ENCODE data around the gene CORO1C. TPM values are rescaled to one million over a fixed set of nuclear protein-coding genes. Genes with fewer than 3 reads are reported as not detected.

CORO1C gene
- total and polyA plus RNA-seq, 9 of the 15 experiments (the other 6 are each of a cell fraction or from before 2014, with no cell fraction given), result 55.2 to 280 (median 150) TPM

- TF ChIP-seq TEAD1 (CRISPR knock-in tag; IDR thresholded peaks at IDR 0.05) (no peak), MECOM (CRISPR knock-in tag; IDR thresholded peaks at IDR 0.05) (no peak), ZNF140 (CRISPR knock-in tag; IDR thresholded peaks at IDR 0.05) (no peak), TOE1 (IDR thresholded peaks at IDR 0.05; ENCODE audit: borderline replicate concordance) (no peak), TOE1 (CRISPR knock-in tag; IDR thresholded peaks at IDR 0.05; ENCODE audit: borderline replicate concordance, low read depth) (no peak), NR0B1 (IDR thresholded peaks at IDR 0.05; ENCODE audit: partially characterized antibody) (no peak)
- TF ChIP-seq, protein P1, sequence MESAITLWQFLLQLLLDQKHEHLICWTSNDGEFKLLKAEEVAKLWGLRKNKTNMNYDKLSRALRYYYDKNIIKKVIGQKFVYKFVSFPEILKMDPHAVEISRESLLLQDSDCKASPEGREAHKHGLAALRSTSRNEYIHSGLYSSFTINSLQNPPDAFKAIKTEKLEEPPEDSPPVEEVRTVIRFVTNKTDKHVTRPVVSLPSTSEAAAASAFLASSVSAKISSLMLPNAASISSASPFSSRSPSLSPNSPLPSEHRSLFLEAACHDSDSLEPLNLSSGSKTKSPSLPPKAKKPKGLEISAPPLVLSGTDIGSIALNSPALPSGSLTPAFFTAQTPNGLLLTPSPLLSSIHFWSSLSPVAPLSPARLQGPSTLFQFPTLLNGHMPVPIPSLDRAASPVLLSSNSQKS (CRISPR knock-in tag; IDR thresholded peaks at IDR 0.05), result no peak
Measured at GRCh38 chr12:108768591-108769500, 37.5 kb upstream of the CORO1C start (continued).

GRCh38 chr12:108766294-108766693 is 35.0 kb upstream of the CORO1C start:
- ChIA-PET POLR2A (no interaction called here), CTCF (ENCODE audit: low intra/inter-chr PET ratio) (no interaction called here)
- no TSS peak for BruUV-seq (replicated peaks)
- TF ChIP-seq SRSF3 (IDR thresholded peaks at IDR 0.05; ENCODE audit: insufficient read depth, low read length) (no peak), ZNF583 (CRISPR knock-in tag; IDR thresholded peaks at IDR 0.05) (no peak), KAT8 (IDR thresholded peaks at IDR 0.05; ENCODE audit: low read depth) (no peak), POLR2AphosphoS2 (IDR thresholded peaks at IDR 0.05; ENCODE audit: low read length) (no peak), SP1 (CRISPR knock-in tag; IDR thresholded peaks at IDR 0.05) (no peak), PURB (CRISPR knock-in tag; IDR thresholded peaks at IDR 0.05; ENCODE audit: low read depth) (no peak)
- TF ChIP-seq, protein P2, sequence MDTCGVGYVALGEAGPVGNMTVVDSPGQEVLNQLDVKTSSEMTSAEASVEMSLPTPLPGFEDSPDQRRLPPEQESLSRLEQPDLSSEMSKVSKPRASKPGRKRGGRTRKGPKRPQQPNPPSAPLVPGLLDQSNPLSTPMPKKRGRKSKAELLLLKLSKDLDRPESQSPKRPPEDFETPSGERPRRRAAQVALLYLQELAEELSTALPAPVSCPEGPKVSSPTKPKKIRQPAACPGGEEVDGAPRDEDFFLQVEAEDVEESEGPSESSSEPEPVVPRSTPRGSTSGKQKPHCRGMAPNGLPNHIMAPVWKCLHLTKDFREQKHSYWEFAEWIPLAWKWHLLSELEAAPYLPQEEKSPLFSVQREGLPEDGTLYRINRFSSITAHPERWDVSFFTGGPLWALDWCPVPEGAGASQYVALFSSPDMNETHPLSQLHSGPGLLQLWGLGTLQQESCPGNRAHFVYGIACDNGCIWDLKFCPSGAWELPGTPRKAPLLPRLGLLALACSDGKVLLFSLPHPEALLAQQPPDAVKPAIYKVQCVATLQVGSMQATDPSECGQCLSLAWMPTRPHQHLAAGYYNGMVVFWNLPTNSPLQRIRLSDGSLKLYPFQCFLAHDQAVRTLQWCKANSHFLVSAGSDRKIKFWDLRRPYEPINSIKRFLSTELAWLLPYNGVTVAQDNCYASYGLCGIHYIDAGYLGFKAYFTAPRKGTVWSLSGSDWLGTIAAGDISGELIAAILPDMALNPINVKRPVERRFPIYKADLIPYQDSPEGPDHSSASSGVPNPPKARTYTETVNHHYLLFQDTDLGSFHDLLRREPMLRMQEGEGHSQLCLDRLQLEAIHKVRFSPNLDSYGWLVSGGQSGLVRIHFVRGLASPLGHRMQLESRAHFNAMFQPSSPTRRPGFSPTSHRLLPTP (IDR thresholded peaks at IDR 0.05; ENCODE audit: borderline replicate concordance, extremely low read depth, insufficient read length), result no peak

More at GRCh38 chr12:108766294-108766693, 35.0 kb upstream of the CORO1C start:
- 63% methylated on average over 6 of the region's 6 CpGs for WGBS (ENCODE audit: insufficient coverage, low coverage, missing lambda C conversion rate)
- H3K36me3 ChIP-seq (ENCODE audit: control insufficient read depth, insufficient read depth, low read length), result no peaks in the 10 kb centered on the region
- no peak overlapping the region for H2AFZ ChIP-seq (ENCODE audit: low read depth, low read length)
- no peak overlapping the region for H3K4me3 ChIP-seq
- no peaks in the 10 kb centered on the region for H3K9me3 ChIP-seq (replicated peaks; ENCODE audit: control insufficient read depth, insufficient read depth, low read depth, low read length)
- intact Hi-C loops (cut with micrococcal nuclease), result no loop called here
- no peak overlapping the region for H3K27ac ChIP-seq (ENCODE audit: extremely low read depth, low read depth, low read length)
- H3K27me3 ChIP-seq (ENCODE audit: control insufficient read depth in 2 of 2, insufficient read depth in 2 of 2, low read length in 2 of 2), result no peaks in the 10 kb centered on the region
- peaks cover 0 to 18% of the 10 kb centered on the region in 2 experiments; a peak in 2 of 5 replicates for H3K4me1 ChIP-seq (replicated peaks in 1 of 2; ENCODE audit: control insufficient read depth in 2 of 2, insufficient read depth in 2 of 2, low read length in 2 of 2)
- H3K9ac ChIP-seq (ENCODE audit: insufficient read depth in 1 of 2, low read depth in 2 of 2, low read length in 2 of 2), result no peak overlapping the region
- no peaks in the 10 kb centered on the region for H3K9me1 ChIP-seq (ENCODE audit: control insufficient read depth, insufficient read depth, low read length)
- ATAC-seq (no peak), FAIRE-seq (no peak), DNase-seq (ENCODE audit: extremely low read depth in 1 of 4, low spot score in 3 of 4) (no peak)
- H3K79me2 ChIP-seq (ENCODE audit: control insufficient read depth, insufficient read depth, low read length), result no peaks in the 10 kb centered on the region
- H3K4me2 ChIP-seq (ENCODE audit: insufficient read depth, low read length), result no peak overlapping the region
- no peaks in the 10 kb centered on the region for H4K20me1 ChIP-seq (replicated peaks; ENCODE audit: control insufficient read depth, insufficient read depth, low read length)
- in situ Hi-C loops (cut with MboI), result no loop called here
